HEK293T (cell line): ENCODE measurements around the gene OPCML.

Experiments used
- LEF1 ChIP-seq: fragments of 450-650 bp; IDR thresholded peaks from 2 replicates; pipeline ENCODE4 v1.6.1; 2017; ENCODE audit warnings: mild to moderate bottlenecking, borderline replicate concordance
- NFRKB ChIP-seq: fragments of 450-650 bp; IDR thresholded peaks from 2 replicates; pipeline ENCODE4 v1.6.1; 2016; ENCODE audit warnings: mild to moderate bottlenecking, moderate library complexity
- SP1 ChIP-seq: fragments of 450-650 bp; IDR thresholded peaks from 2 replicates; pipeline ENCODE4 v1.6.1; 2017

DNA sequence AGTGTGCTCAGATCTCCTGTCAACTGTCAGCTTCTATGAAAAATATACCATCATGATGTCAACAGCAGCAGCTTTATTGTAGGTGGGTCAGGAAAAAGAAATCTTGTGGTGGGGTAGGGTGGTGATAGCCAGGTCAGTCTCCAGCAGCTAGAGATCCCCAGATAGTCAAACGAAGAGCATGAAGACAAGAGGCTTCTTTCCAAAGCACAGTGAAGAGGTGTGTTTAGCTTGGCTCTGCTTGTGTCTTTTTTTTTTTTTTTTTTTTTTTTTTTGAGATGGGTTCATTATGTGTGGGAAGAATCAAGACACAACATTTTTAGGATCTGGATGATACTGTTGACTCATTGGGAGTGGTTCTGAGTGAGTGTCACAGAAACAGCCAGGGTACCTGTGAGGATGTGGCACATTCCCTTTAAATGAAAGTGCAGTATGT is 1086.4 kb downstream of the OPCML start:
- TF ChIP-seq SP1: no peak
- TF ChIP-seq NFRKB: no peak
- TF ChIP-seq LEF1: no peak
